ENCODE results near the gene SF1.

The SF1 gene

DNA sequence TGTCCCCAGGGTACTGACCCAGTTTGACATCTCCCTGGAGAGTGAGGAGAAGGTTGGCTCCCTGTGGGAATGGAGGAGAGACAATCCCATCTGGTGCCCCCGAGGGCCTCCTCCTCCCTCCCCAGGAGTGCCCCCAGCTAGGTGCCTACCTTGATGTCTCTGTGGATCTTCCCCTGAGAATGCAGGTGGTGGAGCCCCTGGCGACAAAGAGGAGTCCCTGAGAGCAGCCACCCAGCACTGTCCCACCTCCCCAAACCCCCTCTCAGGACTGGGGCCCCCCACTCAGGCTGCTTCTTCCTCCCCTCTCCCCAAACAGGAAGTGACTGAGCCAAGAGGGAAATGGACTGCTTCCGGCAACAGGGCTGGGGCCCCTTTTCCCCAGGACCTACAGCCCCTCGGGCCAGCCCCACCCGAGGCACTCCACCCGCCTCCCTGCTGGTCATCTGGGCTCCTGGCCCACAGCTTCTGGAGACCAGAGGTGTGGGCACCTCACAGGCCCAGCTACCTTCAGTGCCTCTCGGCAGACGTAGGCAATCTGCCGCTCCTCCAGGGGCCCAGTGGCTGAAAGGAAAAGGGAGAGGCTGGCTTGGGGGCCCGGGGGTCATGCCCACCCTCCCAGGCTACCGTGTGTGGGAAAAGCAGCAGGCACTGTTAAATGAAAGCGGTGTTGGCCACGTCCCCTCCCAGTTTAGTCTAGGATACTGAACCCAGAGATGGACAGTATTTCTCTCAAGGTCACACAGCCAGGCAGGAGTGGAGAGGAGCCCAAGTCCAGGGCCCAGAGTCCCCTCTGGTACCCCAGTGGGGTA lies 23.4 kb upstream of the SF1 start:
- peaks cover 6% of the 10 kb centered on the region; the same call in 1 of the 2 replicates for H3F3A ChIP-seq (ENCODE audit: insufficient read depth, low read length)
- H3K4me2 ChIP-seq (ENCODE audit: low read depth, low read length): peak overlapping the region; percentile 79; the same call in 1 of the 2 replicates
- DNase-seq: no peak
- no peaks in the 10 kb centered on the region for H3K79me2 ChIP-seq (ENCODE audit: low read length)
- no peaks in the 10 kb centered on the region for H3K9me2 ChIP-seq (replicated peaks; ENCODE audit: insufficient read depth, low read length)
- H3K36me3 ChIP-seq (replicated peaks; ENCODE audit: insufficient read depth, low read length): no peaks in the 10 kb centered on the region
- H3K4me1 ChIP-seq (ENCODE audit: low read length): peaks cover 6% of the 10 kb centered on the region; the same call in 1 of the 2 replicates
- H3K9ac ChIP-seq (ENCODE audit: low read length): no peak overlapping the region
- TF ChIP-seq EZH2phosphoT487 (IDR thresholded peaks at IDR 0.05; ENCODE audit: low read length) (no peak), EZH2 (optimal IDR thresholded peaks at IDR 0.05; ENCODE audit: low read depth, low read length) (no peak)
- TF ChIP-seq, protein P1, sequence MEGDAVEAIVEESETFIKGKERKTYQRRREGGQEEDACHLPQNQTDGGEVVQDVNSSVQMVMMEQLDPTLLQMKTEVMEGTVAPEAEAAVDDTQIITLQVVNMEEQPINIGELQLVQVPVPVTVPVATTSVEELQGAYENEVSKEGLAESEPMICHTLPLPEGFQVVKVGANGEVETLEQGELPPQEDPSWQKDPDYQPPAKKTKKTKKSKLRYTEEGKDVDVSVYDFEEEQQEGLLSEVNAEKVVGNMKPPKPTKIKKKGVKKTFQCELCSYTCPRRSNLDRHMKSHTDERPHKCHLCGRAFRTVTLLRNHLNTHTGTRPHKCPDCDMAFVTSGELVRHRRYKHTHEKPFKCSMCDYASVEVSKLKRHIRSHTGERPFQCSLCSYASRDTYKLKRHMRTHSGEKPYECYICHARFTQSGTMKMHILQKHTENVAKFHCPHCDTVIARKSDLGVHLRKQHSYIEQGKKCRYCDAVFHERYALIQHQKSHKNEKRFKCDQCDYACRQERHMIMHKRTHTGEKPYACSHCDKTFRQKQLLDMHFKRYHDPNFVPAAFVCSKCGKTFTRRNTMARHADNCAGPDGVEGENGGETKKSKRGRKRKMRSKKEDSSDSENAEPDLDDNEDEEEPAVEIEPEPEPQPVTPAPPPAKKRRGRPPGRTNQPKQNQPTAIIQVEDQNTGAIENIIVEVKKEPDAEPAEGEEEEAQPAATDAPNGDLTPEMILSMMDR (IDR thresholded peaks at IDR 0.05; ENCODE audit: low read length): no peak
- H4K20me1 ChIP-seq (ENCODE audit: insufficient read depth, low read length): no peaks in the 10 kb centered on the region
- H3K27ac ChIP-seq (ENCODE audit: low read length): no peak overlapping the region
- no peaks in the 10 kb centered on the region for H3K9me3 ChIP-seq (replicated peaks; ENCODE audit: insufficient read depth, low read length)
- peak overlapping the region; percentile 66; the same call in 1 of the 2 replicates for H3K4me3 ChIP-seq (ENCODE audit: low read length)
- H2AFZ ChIP-seq (ENCODE audit: low read length): no peak overlapping the region
- no peaks in the 10 kb centered on the region for H3K27me3 ChIP-seq (replicated peaks; ENCODE audit: insufficient read depth, low read length)

DNA sequence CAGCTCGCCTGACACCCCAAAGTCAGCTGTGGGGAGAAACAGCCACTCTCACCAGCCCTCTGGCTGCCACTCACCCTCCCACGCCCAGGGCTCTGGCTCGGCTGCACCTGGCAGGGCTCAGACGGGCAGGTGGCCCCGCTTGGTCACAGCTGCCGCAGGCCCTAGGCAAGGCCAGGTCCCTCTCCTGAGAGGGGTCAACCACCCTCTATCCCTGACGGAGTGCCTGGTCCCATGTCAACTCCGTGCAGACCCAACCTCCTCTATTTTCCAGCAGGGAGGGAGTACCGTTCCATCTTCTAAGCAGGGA lies 22.8 kb upstream of the SF1 start:
- TF ChIP-seq, protein P1 (IDR thresholded peaks at IDR 0.05; ENCODE audit: low read length): no peak
- TF ChIP-seq EZH2phosphoT487 (IDR thresholded peaks at IDR 0.05; ENCODE audit: low read length) (no peak), EZH2 (optimal IDR thresholded peaks at IDR 0.05; ENCODE audit: low read depth, low read length) (no peak)
- Histone ChIP-seq H3K27me3 (replicated peaks; ENCODE audit: insufficient read depth, low read length) (no peaks in the 10 kb centered on the region), H3K9me3 (replicated peaks; ENCODE audit: insufficient read depth, low read length) (no peaks in the 10 kb centered on the region), H4K20me1 (ENCODE audit: insufficient read depth, low read length) (no peaks in the 10 kb centered on the region), H3F3A (ENCODE audit: insufficient read depth, low read length) (peaks cover 6% of the 10 kb centered on the region; the same call in 1 of the 2 replicates), H3K4me1 (ENCODE audit: low read length) (peaks cover 6% of the 10 kb centered on the region; the same call in 1 of the 2 replicates), H3K4me2 (ENCODE audit: low read depth, low read length) (no peak overlapping the region), H3K4me3 (ENCODE audit: low read length) (no peak overlapping the region), H3K9me2 (replicated peaks; ENCODE audit: insufficient read depth, low read length) (no peaks in the 10 kb centered on the region), H3K9ac (ENCODE audit: low read length) (no peak overlapping the region), H3K36me3 (replicated peaks; ENCODE audit: insufficient read depth, low read length) (no peaks in the 10 kb centered on the region), H3K27ac (ENCODE audit: low read length) (no peak overlapping the region), H2AFZ (ENCODE audit: low read length) (no peak overlapping the region), H3K79me2 (ENCODE audit: low read length) (no peaks in the 10 kb centered on the region)
- DNase-seq: no peak

DNA sequence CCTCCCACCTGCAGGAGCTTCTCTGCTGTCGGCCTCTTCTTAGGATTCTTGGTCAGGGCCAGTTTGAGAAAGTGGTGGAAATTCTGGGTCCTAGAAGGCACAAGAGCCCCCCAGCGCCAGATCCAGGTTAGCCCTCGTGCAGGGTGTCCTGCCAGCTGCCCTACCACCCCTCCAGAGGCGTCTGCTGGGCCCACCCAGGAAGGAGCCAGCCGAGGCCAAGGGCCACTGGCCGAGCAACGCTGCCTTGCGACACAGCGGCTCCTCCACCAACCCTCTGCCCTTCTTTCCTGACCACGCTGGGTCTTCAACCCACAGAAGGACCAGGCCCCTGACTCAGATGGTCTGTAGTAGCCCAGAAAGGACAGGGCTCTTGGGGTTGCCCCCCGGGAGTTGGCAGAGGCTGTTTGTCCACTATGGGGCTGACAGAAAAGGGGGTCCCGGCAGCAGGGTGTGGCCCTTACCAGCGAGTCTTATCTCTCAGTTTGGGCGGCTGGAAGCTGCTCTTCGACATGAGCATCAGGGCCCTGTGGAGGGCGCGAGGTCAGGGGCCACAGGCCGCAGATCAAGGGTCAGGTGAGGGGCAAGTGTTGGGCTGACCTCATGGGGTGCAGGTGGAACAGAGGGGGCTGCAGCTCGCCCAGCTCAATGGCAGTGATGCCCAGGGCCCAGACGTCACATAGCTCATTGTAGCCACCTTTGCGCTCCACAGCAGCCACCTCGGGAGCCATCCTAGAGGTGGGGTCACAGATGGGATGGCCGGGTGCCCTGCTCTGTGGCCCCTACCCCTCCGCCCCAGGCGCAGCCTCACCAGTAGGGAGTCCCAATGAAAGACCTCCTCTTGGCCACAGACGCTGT lies 22.2 kb upstream of the SF1 start:
- DNase-seq: no peak
- no peak overlapping the region for H3K4me2 ChIP-seq (ENCODE audit: low read depth, low read length)
- H3K9me2 ChIP-seq (replicated peaks; ENCODE audit: insufficient read depth, low read length): no peaks in the 10 kb centered on the region
- H3K4me1 ChIP-seq (ENCODE audit: low read length): peaks cover 6% of the 10 kb centered on the region; the same call in 1 of the 2 replicates
- no peaks in the 10 kb centered on the region for H3K79me2 ChIP-seq (ENCODE audit: low read length)
- no peak overlapping the region for H3K4me3 ChIP-seq (ENCODE audit: low read length)
- no peaks in the 10 kb centered on the region for H3K36me3 ChIP-seq (replicated peaks; ENCODE audit: insufficient read depth, low read length)
- no peak overlapping the region for H3K9ac ChIP-seq (ENCODE audit: low read length)
- TF ChIP-seq EZH2phosphoT487 (IDR thresholded peaks at IDR 0.05; ENCODE audit: low read length) (no peak), EZH2 (optimal IDR thresholded peaks at IDR 0.05; ENCODE audit: low read depth, low read length) (no peak)
- TF ChIP-seq, protein P1 (IDR thresholded peaks at IDR 0.05; ENCODE audit: low read length): no peak
- H3F3A ChIP-seq (ENCODE audit: insufficient read depth, low read length): peaks cover 6% of the 10 kb centered on the region; the same call in 1 of the 2 replicates
- H3K27ac ChIP-seq (ENCODE audit: low read length): no peak overlapping the region
- no peaks in the 10 kb centered on the region for H3K9me3 ChIP-seq (replicated peaks; ENCODE audit: insufficient read depth, low read length)
- no peaks in the 10 kb centered on the region for H4K20me1 ChIP-seq (ENCODE audit: insufficient read depth, low read length)
- H3K27me3 ChIP-seq (replicated peaks; ENCODE audit: insufficient read depth, low read length): no peaks in the 10 kb centered on the region
- H2AFZ ChIP-seq (ENCODE audit: low read length): no peak overlapping the region

Data from MM.1S (cell line).